IMR-90 (cell line): Measurements from ENCODE around the gene RGS14. TPM values are rescaled to one million over a fixed set of nuclear protein-coding genes. Genes with fewer than 3 reads are reported as not detected.

ENCODE experiments used
- ATAC-seq: fragments of 200-7000 bp; cut with Tn5 transposase; 2 replicates; pipeline ENCODE4 v1.9.1; 2020; ENCODE audit warnings: low read depth, mild to moderate bottlenecking, moderate library complexity
- BruUV-seq: library from RNA; stranded (reverse); fragments of 400-500 nt; replicated peaks from 2 replicates; lab custom pipeline; 2021; lab: Mats Ljungman, UMichigan
- CTCF ChIA-PET: fragments of 300-600 bp; formaldehyde crosslinking; extraction: SDS; loops from one replicate; lab custom pipeline; 2021; ENCODE audit warnings: antibody characterized with exemption; lab: Yijun Ruan, JAX
- POLR2A ChIA-PET: fragments of 300-600 bp; sonication (Branson Sonifier 250); formaldehyde crosslinking; loops from one replicate; lab custom pipeline; 2022; ENCODE audit warnings: antibody characterized with exemption; ENCODE audit not compliant: unreplicated experiment; lab: Charles Lee
- DNase-seq: peaks from one replicate; pipeline ENCODE4 v3.0.0; 2013
- H2AFZ ChIP-seq: replicated peaks from 2 replicates; pipeline ENCODE3; 2013; ENCODE audit warnings: low read length, mild to moderate bottlenecking; ENCODE audit not compliant: poor library complexity
- H2AK5ac ChIP-seq: 2 replicates; pipeline ENCODE4 v1.6.1; 2013; ENCODE audit warnings: low read depth, low read length, inconsistent platforms
- H2AK9ac ChIP-seq: replicated peaks from 2 replicates; pipeline ENCODE3; 2013; ENCODE audit warnings: mild to moderate bottlenecking, low read depth, low read length, moderate library complexity; ENCODE audit not compliant: poor library complexity
- H2BK120ac ChIP-seq: 2 replicates; pipeline ENCODE4 v1.6.1; 2013; ENCODE audit warnings: low read depth, low read length, inconsistent platforms
- H2BK15ac ChIP-seq: 3 replicates; pipeline ENCODE4 v1.6.1; 2013; ENCODE audit warnings: low read depth, low read length, inconsistent platforms
- H2BK20ac ChIP-seq: 2 replicates; pipeline ENCODE4 v1.6.1; 2013; ENCODE audit warnings: low read depth, mild to moderate bottlenecking, inconsistent platforms, low read length, moderate library complexity
- H2BK5ac ChIP-seq: 2 replicates; pipeline ENCODE4 v1.6.1; 2013; ENCODE audit warnings: mild to moderate bottlenecking, low read depth, low read length, inconsistent platforms; ENCODE audit not compliant: poor library complexity, severe bottlenecking
- H3K14ac ChIP-seq: replicated peaks from 2 replicates; pipeline ENCODE4 v1.6.1; 2013; ENCODE audit warnings: low read depth, low read length, inconsistent platforms
- H3K18ac ChIP-seq: 2 replicates; pipeline ENCODE4 v1.6.1; 2013; ENCODE audit warnings: low read depth, low read length, control low read depth
- H3K23ac ChIP-seq: 2 replicates; pipeline ENCODE4 v1.6.1; 2013; ENCODE audit warnings: low read depth, low read length, inconsistent platforms
- H3K27ac ChIP-seq: 2 replicates; pipeline ENCODE4 v1.5.1; 2013; ENCODE audit warnings: mild to moderate bottlenecking, control low read depth, low read length; ENCODE audit not compliant: insufficient read depth
- H3K27me3 ChIP-seq: 2 replicates; pipeline ENCODE4 v1.6.1; 2013; ENCODE audit warnings: low read length; ENCODE audit not compliant: control insufficient read depth, insufficient read depth
- H3K36me3 ChIP-seq: 2 replicates; pipeline ENCODE4 v1.6.1; 2013; ENCODE audit warnings: low read length, mixed read lengths; ENCODE audit not compliant: control insufficient read depth, insufficient read depth
- H3K4ac ChIP-seq: 2 replicates; pipeline ENCODE4 v1.6.1; 2013; ENCODE audit warnings: low read depth, low read length, inconsistent platforms
- H3K4me1 ChIP-seq: 2 replicates; pipeline ENCODE4 v1.6.1; 2013; ENCODE audit warnings: low read length, mixed read lengths; ENCODE audit not compliant: control insufficient read depth, insufficient read depth
- H3K4me2 ChIP-seq: 2 replicates; pipeline ENCODE4 v1.6.1; 2013; ENCODE audit warnings: low read depth, mild to moderate bottlenecking, control low read depth, low read length, moderate library complexity
- H3K4me3 ChIP-seq: 2 replicates; pipeline ENCODE4 v1.5.1; 2013; ENCODE audit warnings: low read depth, mild to moderate bottlenecking, control low read depth, low read length, moderate library complexity; ENCODE audit not compliant: insufficient read depth
- H3K56ac ChIP-seq: 2 replicates; pipeline ENCODE4 v1.6.1; 2013; ENCODE audit warnings: low read length, inconsistent platforms; ENCODE audit not compliant: insufficient read depth; ENCODE audit errors: extremely low read depth
- H3K79me1 ChIP-seq, 2 experiments: 2 replicates each; pipeline ENCODE4 v1.6.1; 2013; ENCODE audit warnings: low read length in 2 of 2, inconsistent platforms in 1 of 2, low read depth in 1 of 2
- H3K9ac ChIP-seq: 2 replicates; pipeline ENCODE4 v1.6.1; 2013; ENCODE audit warnings: low read depth, low read length, control low read depth
- H3K9me1 ChIP-seq: 2 replicates; pipeline ENCODE4 v1.6.1; 2013; ENCODE audit warnings: low read length, inconsistent platforms; ENCODE audit not compliant: insufficient read depth
- H3K9me3 ChIP-seq: 2 replicates; pipeline ENCODE4 v1.6.1; 2013; ENCODE audit warnings: low read length; ENCODE audit not compliant: control insufficient read depth, insufficient read depth
- H4K20me1 ChIP-seq: 2 replicates; pipeline ENCODE4 v1.6.1; 2013; ENCODE audit warnings: low read length, inconsistent platforms; ENCODE audit not compliant: insufficient read depth
- H4K5ac ChIP-seq: 2 replicates; pipeline ENCODE4 v1.6.1; 2013; ENCODE audit warnings: mild to moderate bottlenecking, low read depth, low read length, control low read depth
- H4K8ac ChIP-seq, 2 experiments: 2 replicates each; pipeline ENCODE4 v1.6.1; 2013; ENCODE audit warnings: low read depth in 2 of 2, low read length in 2 of 2, control low read depth in 1 of 2, inconsistent platforms in 1 of 2
- H4K91ac ChIP-seq: 2 replicates; pipeline ENCODE4 v1.6.1; 2013; ENCODE audit warnings: low read depth, low read length, inconsistent platforms; ENCODE audit not compliant: insufficient read depth
- CEBPB ChIP-seq: IDR thresholded peaks from 2 replicates; pipeline ENCODE4 v1.6.1; 2012; ENCODE audit warnings: low read depth, low read length, improper control_type of control experiment
- CHD1 ChIP-seq: IDR thresholded peaks from 2 replicates; pipeline ENCODE4 v1.6.1; 2012; ENCODE audit warnings: low read depth, low read length, improper control_type of control experiment
- FOS ChIP-seq: fragments of 150-350 bp; IDR thresholded peaks from 2 replicates; pipeline ENCODE4 v1.6.1; 2016; ENCODE audit warnings: low read depth, low read length
- MAFK ChIP-seq: IDR thresholded peaks from 2 replicates; pipeline ENCODE4 v1.6.1; 2012; ENCODE audit warnings: low read depth, low read length, improper control_type of control experiment
- MAZ ChIP-seq: IDR thresholded peaks from 2 replicates; pipeline ENCODE4 v1.6.1; 2012; ENCODE audit warnings: low read depth, mild to moderate bottlenecking, low read length, improper control_type of control experiment, moderate library complexity, borderline replicate concordance
- MXI1 ChIP-seq: IDR thresholded peaks from 2 replicates; pipeline ENCODE4 v1.6.1; 2012; ENCODE audit warnings: low read depth, mild to moderate bottlenecking, low read length, moderate library complexity, borderline replicate concordance
- NFE2L2 ChIP-seq: fragments of 150-350 bp; IDR thresholded peaks from 2 replicates; pipeline ENCODE4 v1.6.1; 2016; ENCODE audit warnings: low read depth, mild to moderate bottlenecking, low read length
- RAD21 ChIP-seq: IDR thresholded peaks from 2 replicates; pipeline ENCODE4 v1.6.1; 2012; ENCODE audit warnings: low read length, improper control_type of control experiment
- RCOR1 ChIP-seq: IDR thresholded peaks from 2 replicates; pipeline ENCODE4 v1.6.1; 2012; ENCODE audit warnings: mild to moderate bottlenecking, low read length, improper control_type of control experiment; ENCODE audit not compliant: insufficient replicate concordance
- RFX5 ChIP-seq: IDR thresholded peaks from 2 replicates; pipeline ENCODE4 v1.8.0; 2012; ENCODE audit warnings: low read depth, mild to moderate bottlenecking, low read length, moderate library complexity
- USF2 ChIP-seq: fragments of 150-350 bp; IDR thresholded peaks from 2 replicates; pipeline ENCODE4 v1.6.1; 2017; ENCODE audit warnings: mild to moderate bottlenecking, antibody characterized with exemption, low read length, low read depth
- WGBS, 2 experiments: methylation state at CpG; one replicate each; pipeline versions ENCODE4 v1.1.5 to v1.1.7; 2013; ENCODE audit warnings: missing lambda C conversion rate in 2 of 2; ENCODE audit not compliant: insufficient read length in 1 of 2; ENCODE audit errors: extremely low coverage in 2 of 2; 5-methylcytosine and 5-hydroxymethylcytosine counted together
- dilution Hi-C: fragments of 300-500 bp; cut with HindIII; formaldehyde crosslinking; loops from one replicate; pipeline ENCODE4 v1.14.3; 2018; ENCODE audit warnings: low sequenced_read_pairs; ENCODE audit not compliant: unreplicated experiment
- in situ Hi-C: fragments of 300-500 bp; cut with MboI; formaldehyde crosslinking; loops from 3 replicates; pipeline ENCODE4 v1.14.3; 2019; ENCODE audit warnings: low sequenced_read_pairs, inconsistent platforms, mixed read lengths
- intact Hi-C: fragments of 100-400 bp; cut with micrococcal nuclease; formaldehyde crosslinking; loops from 2 replicates; pipeline ENCODE4 v1.10.0; 2022
- polyA plus RNA-seq, 3 experiments: library from polyadenylated mRNA; depleted of rRNA; stranded (reverse); fragments of >200 nt; gene quantifications; 2 replicates each; pipeline ENCODE4 v1.2.3, GENCODE V29; 2012; ENCODE audit warnings: low replicate concordance in 1 of 3
- total RNA-seq: library from RNA; depleted of rRNA; stranded (reverse); fragments of >200 nt; gene quantifications from 2 replicates; pipeline ENCODE4 v1.2.3, GENCODE V29; 2012
- TF ChIP-seq, protein P1 (sequence below): conservative IDR thresholded peaks from 2 replicates; pipeline ENCODE4 v1.5.1; 2012; ENCODE audit warnings: mild to moderate bottlenecking, low read depth, low read length, improper control_type of control experiment
- TF ChIP-seq, protein P2 (sequence below): fragments of 150-350 bp; IDR thresholded peaks from 2 replicates; pipeline ENCODE4 v1.6.1; 2016; ENCODE audit warnings: low read depth, mild to moderate bottlenecking, low read length, moderate library complexity, borderline replicate concordance

The RGS14 gene
- total and polyA plus RNA-seq, 2 of the 4 experiments (the other 2 are of a cell fraction) = 1.1 to 6.5 TPM

DNA sequence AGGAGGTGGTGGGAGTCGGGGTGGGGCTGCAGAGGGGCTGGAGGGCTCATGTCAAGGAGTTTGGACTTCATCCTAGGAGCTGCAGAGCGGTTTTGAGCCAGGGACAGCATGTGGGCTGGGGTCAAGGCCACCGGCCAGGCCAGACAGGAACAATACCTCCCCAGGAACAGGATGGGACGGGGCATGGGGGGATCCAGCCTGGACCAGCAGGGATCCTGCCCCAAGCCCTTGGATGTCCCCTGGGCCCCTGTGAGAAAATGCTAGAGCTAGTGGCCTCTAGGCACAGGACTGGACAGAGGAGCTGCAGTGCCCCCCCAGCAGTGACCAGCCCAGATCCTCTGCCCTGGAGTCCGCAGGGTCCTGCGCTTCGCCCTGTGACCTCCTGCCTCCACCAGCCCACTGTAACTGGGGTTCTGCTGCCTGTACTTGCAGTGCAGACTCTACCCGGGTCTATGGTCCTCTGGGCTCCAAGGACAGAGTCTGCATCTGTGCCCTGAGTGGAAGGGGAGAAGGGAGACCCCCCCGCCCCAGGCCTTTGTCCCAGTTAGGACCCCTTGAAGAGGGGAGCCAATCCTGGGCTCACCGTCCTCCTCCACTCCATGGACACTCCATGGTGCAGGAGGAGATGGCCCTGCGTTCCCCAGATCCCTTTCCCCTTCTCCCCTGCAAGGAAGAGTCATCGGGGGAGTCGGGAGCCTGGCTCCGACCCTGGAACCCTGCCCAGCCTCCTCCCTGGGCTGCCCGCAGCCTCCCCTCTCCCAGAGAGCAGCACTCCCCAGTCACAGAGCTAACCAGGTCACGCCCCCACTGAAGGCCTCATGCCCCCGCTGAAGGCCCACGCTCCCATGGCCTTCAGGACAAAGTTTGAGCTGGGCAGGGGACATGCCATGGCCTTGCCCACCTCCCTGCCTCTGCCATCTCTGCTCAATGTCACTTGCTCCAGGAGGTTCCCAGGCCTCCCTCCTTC lies 43.1 kb upstream of the RGS14 start:
- BruUV-seq = no TSS peak
- Histone ChIP-seq H3K9me1 (0 out of 2 replicates have a peak, but pooled peaks cover 2% of the 10 kb centered on the region), H2BK120ac (no peak overlapping the region), H2AK9ac (peak overlapping the region; percentile 82), H2BK5ac (no peak overlapping the region), H2AFZ (peak overlapping the region; percentile 32), H3K9me3 (no peaks in the 10 kb centered on the region), H3K4me1 (peaks cover 7% of the 10 kb centered on the region; the same call in 1 of the 2 replicates), H4K20me1 (peaks cover 35% of the 10 kb centered on the region), H3K79me1 (peaks cover 9 to 35% of the 10 kb centered on the region in 2 experiments; a peak in 3 of 4 replicates), H3K23ac (no peak overlapping the region), H3K18ac (no peak overlapping the region), H3K4me3 (no peak overlapping the region), H2AK5ac (no peak overlapping the region), H4K5ac (no peak overlapping the region), H2BK20ac (no peak overlapping the region), H3K14ac (no peak overlapping the region), H3K27me3 (no peaks in the 10 kb centered on the region), H3K4me2 (no peak overlapping the region), H3K56ac (no peak overlapping the region), H3K9ac (no peak overlapping the region), H4K8ac (no peak overlapping the region), H2BK15ac (no peak overlapping the region), H3K27ac (no peak overlapping the region), H3K36me3 (no peaks in the 10 kb centered on the region; the same call in 1 of the 2 replicates), H4K91ac (no peak overlapping the region), H3K4ac (no peak overlapping the region)
- POLR2A ChIA-PET = no interaction called here
- intact Hi-C loops (no loop called here), dilution Hi-C loops (no loop called here), in situ Hi-C loops (loop anchor here (5.0 kb wide), 1 partner anchor 133 kb away; the partner anchor contains the start of gene PRR7)
- CTCF ChIA-PET = no interaction called here
- 80% methylated on average over 1 of the region's 18 CpGs; no CpG with 5 or more reads in 1 of the 2 experiments for WGBS, 2 experiments
- DNase-seq (no peak), ATAC-seq (no peak)
- TF ChIP-seq RFX5 = no peak
- TF ChIP-seq CHD1 = no peak
- TF ChIP-seq RAD21 = no peak
- TF ChIP-seq FOS = no peak
- TF ChIP-seq MAZ = no peak
- no peak for TF ChIP-seq USF2
- TF ChIP-seq RCOR1 = no peak
- TF ChIP-seq NFE2L2 = no peak
- no peak for TF ChIP-seq MXI1
- TF ChIP-seq, protein P1, sequence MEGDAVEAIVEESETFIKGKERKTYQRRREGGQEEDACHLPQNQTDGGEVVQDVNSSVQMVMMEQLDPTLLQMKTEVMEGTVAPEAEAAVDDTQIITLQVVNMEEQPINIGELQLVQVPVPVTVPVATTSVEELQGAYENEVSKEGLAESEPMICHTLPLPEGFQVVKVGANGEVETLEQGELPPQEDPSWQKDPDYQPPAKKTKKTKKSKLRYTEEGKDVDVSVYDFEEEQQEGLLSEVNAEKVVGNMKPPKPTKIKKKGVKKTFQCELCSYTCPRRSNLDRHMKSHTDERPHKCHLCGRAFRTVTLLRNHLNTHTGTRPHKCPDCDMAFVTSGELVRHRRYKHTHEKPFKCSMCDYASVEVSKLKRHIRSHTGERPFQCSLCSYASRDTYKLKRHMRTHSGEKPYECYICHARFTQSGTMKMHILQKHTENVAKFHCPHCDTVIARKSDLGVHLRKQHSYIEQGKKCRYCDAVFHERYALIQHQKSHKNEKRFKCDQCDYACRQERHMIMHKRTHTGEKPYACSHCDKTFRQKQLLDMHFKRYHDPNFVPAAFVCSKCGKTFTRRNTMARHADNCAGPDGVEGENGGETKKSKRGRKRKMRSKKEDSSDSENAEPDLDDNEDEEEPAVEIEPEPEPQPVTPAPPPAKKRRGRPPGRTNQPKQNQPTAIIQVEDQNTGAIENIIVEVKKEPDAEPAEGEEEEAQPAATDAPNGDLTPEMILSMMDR = no peak
- TF ChIP-seq, protein P2, sequence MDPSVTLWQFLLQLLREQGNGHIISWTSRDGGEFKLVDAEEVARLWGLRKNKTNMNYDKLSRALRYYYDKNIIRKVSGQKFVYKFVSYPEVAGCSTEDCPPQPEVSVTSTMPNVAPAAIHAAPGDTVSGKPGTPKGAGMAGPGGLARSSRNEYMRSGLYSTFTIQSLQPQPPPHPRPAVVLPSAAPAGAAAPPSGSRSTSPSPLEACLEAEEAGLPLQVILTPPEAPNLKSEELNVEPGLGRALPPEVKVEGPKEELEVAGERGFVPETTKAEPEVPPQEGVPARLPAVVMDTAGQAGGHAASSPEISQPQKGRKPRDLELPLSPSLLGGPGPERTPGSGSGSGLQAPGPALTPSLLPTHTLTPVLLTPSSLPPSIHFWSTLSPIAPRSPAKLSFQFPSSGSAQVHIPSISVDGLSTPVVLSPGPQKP = no peak
- TF ChIP-seq CEBPB = no peak
- TF ChIP-seq MAFK = no peak
